Heart left ventricle (tissue), 16 donors: ENCODE measurements around the gene DCAF6. TPM values are rescaled to one million over a fixed set of nuclear protein-coding genes. Genes with fewer than 3 reads are reported as not detected.
A peak's percentile ranks its signal among the peaks of the same experiment; 100 is the strongest.

Experiments used
- ATAC-seq, 4 donors: fragments of 200-7000 bp; cut with Tn5 transposase; one replicate each; pipeline ENCODE4 v1.9.1; 2020 to 2022; ENCODE audit warnings: moderate library complexity in 4 of 4, mild to moderate bottlenecking in 3 of 4, moderate number of reproducible peaks in 1 of 4
- DNase-seq, 5 donors: peaks; one replicate each; pipeline ENCODE4 v3.0.0-alpha.2; 2020
- H3K27ac ChIP-seq, 12 donors: fragments of 200-600 bp; sonication (generic) in 4 of 12; one replicate each; pipeline versions ENCODE4 v1.5.0 to v1.8.0; 2016 to 2022; ENCODE audit warnings: mild to moderate bottlenecking in 2 of 12
- H3K27me3 ChIP-seq, 9 donors: fragments of 200-600 bp; sonication (generic) in 2 of 9; one replicate each; pipeline versions ENCODE4 v1.5.1 to v1.8.0; 2016 to 2022; ENCODE audit warnings: mild to moderate bottlenecking in 3 of 9
- H3K36me3 ChIP-seq, 9 donors: fragments of 200-600 bp; sonication (generic) in 2 of 9; one replicate each; pipeline versions ENCODE4 v1.5.0 to v1.8.0; 2018 to 2022; ENCODE audit warnings: mild to moderate bottlenecking in 2 of 9
- H3K4me1 ChIP-seq, 12 donors: fragments of 200-600 bp; sonication (generic) in 4 of 12; one replicate each; pipeline versions ENCODE4 v1.5.0 to v1.8.0; 2016 to 2022; ENCODE audit warnings: mild to moderate bottlenecking in 3 of 12
- H3K4me3 ChIP-seq, 12 donors: fragments of 200-600 bp; sonication (generic) in 4 of 12; one replicate each; pipeline versions ENCODE4 v1.5.0 to v1.8.0; 2017 to 2022; ENCODE audit warnings: mild to moderate bottlenecking in 9 of 12, moderate library complexity in 4 of 12
- H3K9me3 ChIP-seq, 12 donors: fragments of 200-600 bp; sonication (generic) in 4 of 12; one replicate each; pipeline versions ENCODE4 v1.5.0 to v1.8.0; 2016 to 2022; ENCODE audit warnings: mild to moderate bottlenecking in 1 of 12
- POLR2A ChIP-seq, 2 donors: fragments of 450-650 bp; IDR thresholded peaks; one replicate each; pipeline ENCODE4 v1.6.1; 2017; ENCODE audit warnings: antibody characterized with exemption in 2 of 2, mild to moderate bottlenecking in 2 of 2, moderate library complexity in 2 of 2
- WGBS, 4 donors: extraction: QIAGEN DNeasy Blood & Tissue Kit in 2 of 4; methylation state at CpG; one replicate each; pipeline versions ENCODE4 v1.1.5 to v1.1.7; 2013 to 2018; 5-methylcytosine and 5-hydroxymethylcytosine counted together
- intact Hi-C, 10 donors: fragments of 100-400 bp; cut with DNase I; formaldehyde crosslinking; loops; one replicate each; pipeline versions ENCODE4 v1.11.1 to v1.14.2; 2022
- polyA plus RNA-seq, 2 donors: library from polyadenylated mRNA; stranded (reverse); fragments of 200-250 nt; gene quantifications; one replicate each; pipeline ENCODE4 v1.2.3, GENCODE V29; 2013
- total RNA-seq, 9 donors: library from RNA; depleted of rRNA in 2 of 9; stranded (reverse); fragments of >200 nt in 2 of 9; fragmentation: NEBNext Ultra II Directional in 3 of 9; extraction: Animal tissue kit (Norgen Biotek cat#: 25700) in 3 of 9; gene quantifications; one replicate each; pipeline versions ENCODE4 v1.1.0 to v1.2.4, GENCODE V29; 2016 to 2023
- TF ChIP-seq, protein P1 (sequence below), 12 donors: fragments of 200-600 bp; sonication (generic) in 4 of 12; IDR thresholded peaks; one replicate each; pipeline versions ENCODE4 v1.5.0 to v1.8.0; 2018 to 2022; ENCODE audit warnings: antibody characterized with exemption in 12 of 12, mild to moderate bottlenecking in 5 of 12
- donor health status: ischemic (EF 13 %, LVEDD 7.1; RV severe dilation, severe dysfunction).
- donor health status: healthy with polysubstance abuse.
- donor health status: DM: no; HTN: yes; CAD: no.
- donor health status: DM: no; HTN: no; CAD: no.
- donor health status: ischemic (EF 25% LVEDD 6.9; RV normal size, moderate dysfunction).
- donor health status: ischemic (EF 25% LVEDD 5.7; RV mildly dilated, moderate dysfunction).
- donor health status: healthy.
- donor health status: DM: yes; HTN: yes; CAD: no.
- donor health status: ischemic (EF 35%, LVEDD 5.7; RV mildly dilated, moderate dysfunction).
- donor health status: nonischemic (EF 11% LVEDD 7.7; RV severe dilation, severe dysfunction).
- donor health status: DM: yes; HTN: yes; CAD: no.
- donor health status: PGD.
- donor health status: ischemic (EF 29% LVEDD 5.4; RV normal size, mild dysfunction).
- donor health status: nonischemic (EF 23%, LVEDD 6.1; RV moderate dilation, normal function).

DCAF6 gene
- total and polyA plus RNA-seq, 11 donors = 66.9 to 245 (median 180) TPM

DNA sequence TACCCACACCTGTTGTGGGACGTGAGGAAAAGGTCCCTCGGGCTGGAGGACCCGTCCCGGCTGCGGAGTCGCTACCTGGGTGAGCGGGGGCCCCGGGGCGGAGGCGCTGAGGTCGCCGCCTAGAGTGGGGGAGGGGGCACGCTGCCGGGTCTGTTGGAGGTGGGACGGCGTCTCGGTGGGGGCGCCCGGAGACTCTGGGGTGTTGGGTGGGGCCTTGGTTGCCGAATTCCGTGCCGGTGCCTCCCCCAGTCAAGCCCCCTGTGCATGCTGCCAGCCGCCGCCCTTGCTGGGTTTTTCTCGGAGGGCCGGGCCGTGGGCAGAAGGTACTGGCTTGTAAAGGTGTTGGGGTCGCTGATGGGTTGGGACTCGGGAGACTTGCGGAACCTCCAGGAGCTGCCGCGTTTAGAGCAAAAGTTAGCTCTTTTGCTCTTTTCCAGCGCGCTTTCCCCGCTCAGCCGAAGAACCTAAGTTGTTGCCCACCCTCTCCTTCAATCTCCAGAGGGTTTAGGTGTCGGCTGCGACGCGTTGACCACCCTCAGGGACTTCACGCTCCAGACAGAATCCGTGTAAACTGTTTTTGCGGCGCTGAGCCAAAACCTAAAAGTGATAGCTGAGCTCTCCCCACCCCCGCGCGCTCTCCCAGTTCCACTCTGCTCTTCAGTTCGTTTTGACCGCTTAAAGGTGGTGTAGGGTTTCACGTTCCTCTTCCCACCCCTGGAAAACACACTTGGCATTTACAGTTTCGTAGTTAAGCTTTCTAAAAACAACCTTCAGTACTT lies 636 bp downstream of the DCAF6 start, which contains the start of gene MPC2:
TSS of gene MPC2 (minus strand) at position 143 of the 779 bp plus-strand sequence. CDS start 1,231 bp downstream, outside the sequence.
- ATAC-seq (peak; percentile 35 to 49 (median 38)), DNase-seq (peak; percentile 76 to 86 (median 81))
- H3K27ac ChIP-seq = peak within 1 kb of the TSS; percentile 93 to 99 (median 96)
- H3K27me3 ChIP-seq = no peaks in the 10 kb centered on the region
- peaks cover 0 to 64% (median 36%) of the 10 kb centered on the region in 12 donors for H3K4me1 ChIP-seq
- peak in 1 of 2 donors; percentile 35 for TF ChIP-seq POLR2A (IDR thresholded peaks at IDR 0.05)
- TF ChIP-seq, protein P1, sequence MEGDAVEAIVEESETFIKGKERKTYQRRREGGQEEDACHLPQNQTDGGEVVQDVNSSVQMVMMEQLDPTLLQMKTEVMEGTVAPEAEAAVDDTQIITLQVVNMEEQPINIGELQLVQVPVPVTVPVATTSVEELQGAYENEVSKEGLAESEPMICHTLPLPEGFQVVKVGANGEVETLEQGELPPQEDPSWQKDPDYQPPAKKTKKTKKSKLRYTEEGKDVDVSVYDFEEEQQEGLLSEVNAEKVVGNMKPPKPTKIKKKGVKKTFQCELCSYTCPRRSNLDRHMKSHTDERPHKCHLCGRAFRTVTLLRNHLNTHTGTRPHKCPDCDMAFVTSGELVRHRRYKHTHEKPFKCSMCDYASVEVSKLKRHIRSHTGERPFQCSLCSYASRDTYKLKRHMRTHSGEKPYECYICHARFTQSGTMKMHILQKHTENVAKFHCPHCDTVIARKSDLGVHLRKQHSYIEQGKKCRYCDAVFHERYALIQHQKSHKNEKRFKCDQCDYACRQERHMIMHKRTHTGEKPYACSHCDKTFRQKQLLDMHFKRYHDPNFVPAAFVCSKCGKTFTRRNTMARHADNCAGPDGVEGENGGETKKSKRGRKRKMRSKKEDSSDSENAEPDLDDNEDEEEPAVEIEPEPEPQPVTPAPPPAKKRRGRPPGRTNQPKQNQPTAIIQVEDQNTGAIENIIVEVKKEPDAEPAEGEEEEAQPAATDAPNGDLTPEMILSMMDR (IDR thresholded peaks at IDR 0.05) = no peak
- no peaks in the 10 kb centered on the region for H3K9me3 ChIP-seq
- peaks cover 0 to 5% (median 0%) of the 10 kb centered on the region in 9 donors for H3K36me3 ChIP-seq
- H3K4me3 ChIP-seq = peak within 1 kb of the TSS; percentile 72 to 97 (median 82)
- intact Hi-C loops = loop anchor here (5.0 to 10.0 kb wide), 10 partner anchors 60 to 715 kb away; partner anchors contain the start of genes MPZL1 (in 5 of the 10), POU2F1 (in 1 of the 10) and TIPRL (in 1 of the 10)
- WGBS, 4 donors = 0 to 1% (median 0%) methylated on average over 32 to 51 of the region's 51 CpGs

- intact Hi-C loops = loop anchor here (5.0 to 10.0 kb wide), 10 partner anchors 60 to 715 kb away; partner anchors contain the start of genes MPZL1 (in 5 of the 10), POU2F1 (in 1 of the 10) and TIPRL (in 1 of the 10)
- Histone ChIP-seq H3K27ac (peak overlapping the region; percentile 93 to 99 (median 96)), H3K4me1 (peaks cover 0 to 62% (median 33%) of the 10 kb centered on the region in 12 donors), H3K36me3 (peaks cover 0 to 6% (median 0%) of the 10 kb centered on the region in 9 donors), H3K27me3 (no peaks in the 10 kb centered on the region), H3K9me3 (no peaks in the 10 kb centered on the region), H3K4me3 (peak overlapping the region; percentile 72 to 97 (median 82))
- WGBS, 4 donors = 0 to 2% (median 1%) methylated on average over 5 of the region's 5 CpGs
- no peak for ATAC-seq
- no peak for DNase-seq
- no peak for TF ChIP-seq POLR2A (IDR thresholded peaks at IDR 0.05)
- TF ChIP-seq, protein P1 (IDR thresholded peaks at IDR 0.05) = no peak
Measured at GRCh38 chr1:167937709-167938010, 1.2 kb downstream of the DCAF6 start.

- peaks cover 0 to 6% (median 0%) of the 10 kb centered on the region in 9 donors for H3K36me3 ChIP-seq
- ATAC-seq (no peak), DNase-seq (no peak)
- peaks cover 0 to 57% (median 28%) of the 10 kb centered on the region in 12 donors for H3K4me1 ChIP-seq
- no peaks in the 10 kb centered on the region for H3K9me3 ChIP-seq
- WGBS, 4 donors = 49 to 53% (median 50%) methylated on average over 5 of the region's 5 CpGs
- no peaks in the 10 kb centered on the region for H3K27me3 ChIP-seq
- H3K27ac ChIP-seq = peak overlapping the region; percentile 93 to 99 (median 96)
- TF ChIP-seq, protein P1 (IDR thresholded peaks at IDR 0.05) = no peak
- TF ChIP-seq POLR2A (IDR thresholded peaks at IDR 0.05) = no peak
- H3K4me3 ChIP-seq = peak overlapping the region; percentile 72 to 97 (median 82)
- intact Hi-C loops = loop anchor here (5.0 to 10.0 kb wide), 10 partner anchors 59 to 716 kb away; partner anchors contain the start of genes MPZL1 (in 5 of the 10), POU2F1 (in 1 of the 10) and TIPRL (in 1 of the 10)
Measured at GRCh38 chr1:167938080-167938636, 1.7 kb downstream of the DCAF6 start.

- no peak for DNase-seq
- no peak for ATAC-seq
- Histone ChIP-seq H3K4me3 (no peak overlapping the region), H3K36me3 (peaks cover 0 to 6% (median 0%) of the 10 kb centered on the region in 9 donors), H3K9me3 (no peaks in the 10 kb centered on the region), H3K4me1 (peaks cover 0 to 39% (median 13%) of the 10 kb centered on the region in 12 donors), H3K27me3 (no peaks in the 10 kb centered on the region), H3K27ac (no peak overlapping the region)
- intact Hi-C loops = no loop called here
- no peak for TF ChIP-seq POLR2A (IDR thresholded peaks at IDR 0.05)
- TF ChIP-seq, protein P1 (IDR thresholded peaks at IDR 0.05) = no peak
- WGBS, 4 donors = 93 to 99% (median 95%) methylated on average over 2 of the region's 2 CpGs
Measured at GRCh38 chr1:167940264-167940663, 3.8 kb downstream of the DCAF6 start.
